Glutamatergic neuron (in vitro differentiated cells): ENCODE measurements around the gene RESF1. TPM values are rescaled to one million over a fixed set of nuclear protein-coding genes. Genes with fewer than 3 reads are reported as not detected.

Experiments used
- DNase-seq: peaks from one replicate; pipeline ENCODE4 v3.0.0; 2022
- H3K27ac Mint-ChIP-seq: one replicate; pipeline ENCODE4 v1.8.0; 2020; ENCODE audit warnings: mild to moderate bottlenecking, mixed read lengths, inconsistent platforms; ENCODE audit not compliant: unreplicated experiment
- H3K27me3 Mint-ChIP-seq: one replicate; pipeline ENCODE4 v1.8.0; 2020; ENCODE audit warnings: mild to moderate bottlenecking, moderate library complexity, mixed read lengths, inconsistent platforms; ENCODE audit not compliant: unreplicated experiment
- H3K36me3 Mint-ChIP-seq: one replicate; pipeline ENCODE4 v1.8.0; 2020; ENCODE audit warnings: mild to moderate bottlenecking, mixed read lengths, inconsistent platforms; ENCODE audit not compliant: unreplicated experiment
- H3K4me1 Mint-ChIP-seq: one replicate; pipeline ENCODE4 v1.8.0; 2020; ENCODE audit warnings: mild to moderate bottlenecking, low read depth, mixed read lengths, inconsistent platforms; ENCODE audit not compliant: unreplicated experiment
- H3K4me3 Mint-ChIP-seq: one replicate; pipeline ENCODE4 v1.8.0; 2020; ENCODE audit warnings: mild to moderate bottlenecking, mixed read lengths, inconsistent platforms; ENCODE audit not compliant: unreplicated experiment
- H3K9me3 Mint-ChIP-seq: one replicate; pipeline ENCODE4 v1.8.0; 2020; ENCODE audit warnings: mild to moderate bottlenecking, moderate library complexity, mixed read lengths, inconsistent platforms; ENCODE audit not compliant: unreplicated experiment
- CTCF ChIP-seq: fragments of 200-600 bp; sonication (generic); IDR thresholded peaks from one replicate; pipeline ENCODE4 v1.5.0; 2021; ENCODE audit not compliant: partially characterized antibody, unreplicated experiment
- total RNA-seq: library from RNA; stranded (reverse); fragmentation: NEBNext Ultra II Directional; extraction: Animal tissue kit (Norgen Biotek cat#: 25700); gene quantifications from one replicate; pipeline ENCODE4 v1.2.1, GENCODE V29; 2021; ENCODE audit not compliant: unreplicated experiment

Gene RESF1
- total RNA-seq, 1 donor from 2014 or later = 38.3 TPM

DNA sequence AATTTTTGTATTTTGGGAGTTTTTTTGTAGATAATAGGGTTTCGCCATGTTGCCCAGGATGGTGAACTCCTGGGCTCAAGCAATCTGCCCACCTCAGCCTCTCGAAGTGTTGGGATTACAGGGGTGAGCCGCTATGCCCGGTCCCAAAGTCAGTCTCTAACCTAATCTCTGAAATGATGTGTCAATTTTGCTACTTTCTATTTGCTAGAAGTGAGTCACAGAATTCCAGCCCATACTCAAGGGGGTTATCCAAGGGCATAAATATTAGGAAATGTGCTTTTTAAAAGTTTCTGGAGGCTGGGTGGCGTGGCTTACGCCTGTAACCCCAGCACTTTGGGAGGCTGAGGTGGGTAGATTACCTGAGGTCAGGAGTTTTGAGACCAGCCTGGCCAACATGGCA, 40.5 kb downstream of the RESF1 start:
- Mint-ChIP-seq H3K27me3 (no peaks in the 10 kb centered on the region), H3K9me3 (peaks cover 2% of the 10 kb centered on the region), H3K4me3 (no peak overlapping the region), H3K27ac (no peak overlapping the region), H3K4me1 (no peaks in the 10 kb centered on the region), H3K36me3 (no peaks in the 10 kb centered on the region)
- DNase-seq = no peak
- TF ChIP-seq CTCF = no peak

GRCh38 chr12:32000373-32001005, 41.3 kb downstream of the RESF1 start:
- Mint-ChIP-seq H3K36me3 (no peaks in the 10 kb centered on the region), H3K4me1 (no peaks in the 10 kb centered on the region), H3K27ac (no peak overlapping the region), H3K9me3 (peaks cover 2% of the 10 kb centered on the region), H3K27me3 (no peaks in the 10 kb centered on the region), H3K4me3 (no peak overlapping the region)
- no peak for TF ChIP-seq CTCF
- no peak for DNase-seq

DNA sequence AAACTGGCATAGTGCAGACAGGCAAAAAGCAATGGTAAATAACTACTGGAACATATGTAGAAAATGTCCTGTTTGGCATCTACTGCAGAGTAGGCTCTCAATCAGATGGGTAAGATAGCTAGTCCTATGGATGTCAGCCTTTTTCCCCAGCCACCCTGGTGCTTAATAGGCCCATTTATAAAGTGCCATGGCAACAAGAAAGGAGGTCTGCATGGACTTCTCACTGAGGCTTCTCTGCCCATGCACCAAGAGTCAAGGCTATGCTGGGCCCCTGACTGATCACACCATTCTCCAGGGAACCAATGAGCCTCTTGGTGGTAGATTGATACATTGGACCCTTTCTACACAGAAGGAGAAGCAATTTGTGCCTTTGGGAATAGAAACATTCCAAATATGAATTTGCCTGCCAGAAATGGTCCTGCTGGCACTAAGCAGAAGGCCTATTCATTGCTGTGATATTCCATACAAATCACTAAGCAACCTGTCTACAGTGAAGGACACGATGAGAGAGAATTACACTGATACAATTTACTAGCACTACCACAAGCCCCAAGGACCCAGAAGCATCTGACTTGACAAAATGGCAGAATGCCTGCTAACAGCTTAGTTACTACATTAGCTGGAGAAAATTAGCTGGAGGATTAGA, 43.8 kb downstream of the RESF1 start:
- no peak overlapping the region for H3K27ac Mint-ChIP-seq
- no peak overlapping the region for H3K4me3 Mint-ChIP-seq
- H3K4me1 Mint-ChIP-seq = no peaks in the 10 kb centered on the region
- H3K9me3 Mint-ChIP-seq = peaks cover 2% of the 10 kb centered on the region
- DNase-seq = no peak
- no peaks in the 10 kb centered on the region for H3K27me3 Mint-ChIP-seq
- no peak for TF ChIP-seq CTCF
- no peaks in the 10 kb centered on the region for H3K36me3 Mint-ChIP-seq

DNA sequence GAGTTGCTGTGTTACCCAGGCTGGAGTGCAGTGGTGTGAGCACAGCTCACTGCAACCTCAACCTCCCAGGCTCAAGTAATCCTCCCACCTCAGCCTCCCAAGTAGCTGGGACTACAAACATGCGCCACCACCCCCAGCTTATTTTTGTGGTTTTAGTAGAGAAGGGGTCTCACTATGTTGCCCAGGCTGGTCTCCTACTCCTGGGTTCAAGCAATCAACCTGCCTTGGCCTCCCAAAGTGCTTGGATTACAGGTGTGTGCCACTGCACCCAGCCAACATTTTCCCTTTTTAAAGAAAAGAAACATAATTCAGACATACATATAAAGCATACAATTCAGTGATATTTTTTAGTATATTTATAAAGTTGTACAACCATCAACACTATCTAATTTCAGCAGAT, 44.4 kb downstream of the RESF1 start:
- Mint-ChIP-seq H3K27ac (no peak overlapping the region), H3K27me3 (no peaks in the 10 kb centered on the region), H3K9me3 (peaks cover 2% of the 10 kb centered on the region), H3K36me3 (no peaks in the 10 kb centered on the region), H3K4me3 (no peak overlapping the region), H3K4me1 (no peaks in the 10 kb centered on the region)
- no peak for TF ChIP-seq CTCF
- DNase-seq = no peak

DNA sequence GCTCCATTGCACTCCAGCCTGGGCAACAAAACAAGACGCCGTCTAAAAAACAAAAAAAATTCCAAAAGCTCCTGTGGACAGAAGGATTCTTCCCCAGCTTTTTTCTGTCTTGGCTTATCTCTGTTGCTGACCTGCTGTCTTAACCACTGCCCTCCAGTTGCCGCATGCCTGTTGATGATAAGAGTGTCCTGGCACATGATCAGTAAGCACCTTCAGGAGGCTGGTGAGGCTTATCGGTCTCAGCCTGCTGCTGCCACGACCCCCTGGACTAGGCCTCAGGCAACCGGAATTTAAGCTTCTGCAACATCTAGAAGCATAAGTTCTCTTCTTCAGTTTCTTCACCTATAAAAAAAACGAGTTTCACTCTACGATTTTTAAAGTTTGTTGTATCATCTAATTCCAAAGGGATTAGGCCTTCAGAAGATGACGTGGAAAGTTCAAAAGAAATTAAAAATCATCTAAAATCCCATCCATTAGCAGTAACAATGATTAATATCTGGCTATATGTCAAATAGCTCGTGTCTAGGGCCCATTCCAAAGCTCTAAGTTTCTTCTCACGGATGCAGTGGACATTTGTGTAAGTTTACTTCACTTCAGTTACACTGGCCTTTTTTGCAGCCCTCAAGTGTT, 46.4 kb downstream of the RESF1 start:
- Mint-ChIP-seq H3K36me3 (no peaks in the 10 kb centered on the region), H3K4me3 (no peak overlapping the region), H3K9me3 (peaks cover 2% of the 10 kb centered on the region), H3K27ac (no peak overlapping the region), H3K4me1 (no peaks in the 10 kb centered on the region), H3K27me3 (no peaks in the 10 kb centered on the region)
- DNase-seq = no peak
- TF ChIP-seq CTCF = no peak
